Loucy (cell line): ENCODE measurements around the gene GNAS-AS1.

Source experiments
- CTCF ChIP-seq: fragments of 200-600 bp; sonication (generic); conservative IDR thresholded peaks from 2 replicates; pipeline ENCODE4 v1.5.1; 2014; ENCODE audit warnings: mild to moderate bottlenecking, antibody characterized with exemption, low read length
- EZH2phosphoT487 ChIP-seq: fragments of 200-600 bp; IDR thresholded peaks from 2 replicates; pipeline ENCODE4 v1.6.1; 2018; ENCODE audit warnings: antibody characterized with exemption, mild to moderate bottlenecking, moderate library complexity, borderline replicate concordance

DNA sequence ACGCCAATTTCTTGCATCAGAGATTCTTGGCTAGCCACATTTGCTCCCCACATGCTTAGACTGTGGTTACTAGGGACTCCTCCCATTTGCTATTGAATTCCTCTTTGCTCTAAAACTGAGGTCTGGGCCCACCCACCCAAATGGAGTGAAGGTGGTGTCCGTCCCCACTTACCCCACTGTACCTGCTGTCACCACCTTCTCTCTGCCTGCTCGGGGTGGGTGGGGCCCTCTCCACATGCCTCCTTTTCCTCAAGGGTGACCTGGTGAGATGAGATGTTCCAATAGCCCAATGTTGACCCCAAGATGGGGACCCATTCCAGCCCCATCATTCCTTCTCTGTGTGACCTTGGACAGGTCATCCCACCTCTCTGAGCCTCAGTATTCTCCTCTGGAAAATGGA, 74.6 kb downstream of the GNAS-AS1 start:
- no peak for TF ChIP-seq CTCF
- no peak for TF ChIP-seq EZH2phosphoT487
